ENCODE data around the gene FAM241B.

Gene FAM241B

DNA sequence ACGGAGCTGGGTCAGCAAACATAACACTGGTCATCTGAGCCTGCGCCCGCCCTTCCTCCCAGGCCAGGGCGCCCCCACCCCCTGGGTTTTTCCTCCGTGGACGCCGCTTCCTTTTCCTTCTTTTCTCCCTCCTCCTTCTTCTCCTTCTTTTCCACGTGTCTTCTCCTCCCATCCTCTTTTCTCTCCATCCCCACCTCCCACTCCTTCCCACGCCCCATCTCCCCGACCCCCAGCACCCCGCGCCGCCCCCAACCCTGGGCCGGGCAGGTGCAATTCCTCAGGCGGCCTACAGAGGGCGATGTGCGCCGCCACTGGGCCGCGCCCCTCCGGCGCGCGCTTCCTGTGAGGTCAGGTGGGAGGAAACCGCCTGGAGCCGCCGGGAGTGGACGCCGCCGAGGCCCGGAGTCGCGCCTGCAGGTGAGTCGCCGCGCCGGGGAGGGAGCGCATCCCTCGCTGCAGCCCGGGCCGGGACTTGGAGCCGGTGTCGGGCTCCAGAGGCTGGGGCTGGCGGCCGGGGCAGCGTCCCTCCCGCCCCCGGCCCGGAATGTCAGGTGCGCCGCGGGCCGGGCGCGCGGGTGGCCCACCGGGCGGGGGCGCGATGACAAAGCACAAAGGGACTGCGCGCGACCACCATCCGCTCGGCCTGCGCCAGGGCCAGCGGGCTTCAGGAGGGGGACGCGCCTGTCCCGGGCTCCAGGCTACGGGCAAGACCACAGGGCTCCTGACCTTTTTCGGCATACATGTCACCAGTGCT lies at the start of gene FAM241B:
Gene FAM241B, plus strand, starts transcription at position 351 of the 754 bp plus-strand sequence. CDS start 1,497 bp downstream, outside the sequence.
- H3K9me3 Mint-ChIP-seq: no peaks in the 10 kb centered on the region
- peaks cover 8% of the 10 kb centered on the region for H3K4me1 Mint-ChIP-seq
- peak within 1 kb of the TSS; percentile 12 for H3K27ac Mint-ChIP-seq
- H3K4me3 Mint-ChIP-seq: peak within 1 kb of the TSS; percentile 63
- peaks cover 6% of the 10 kb centered on the region for H3K36me3 Mint-ChIP-seq
- ATAC-seq (peak; percentile 87), DNase-seq (ENCODE audit: low spot score in 2 of 2) (peak; percentile 77 to 85)

DNA sequence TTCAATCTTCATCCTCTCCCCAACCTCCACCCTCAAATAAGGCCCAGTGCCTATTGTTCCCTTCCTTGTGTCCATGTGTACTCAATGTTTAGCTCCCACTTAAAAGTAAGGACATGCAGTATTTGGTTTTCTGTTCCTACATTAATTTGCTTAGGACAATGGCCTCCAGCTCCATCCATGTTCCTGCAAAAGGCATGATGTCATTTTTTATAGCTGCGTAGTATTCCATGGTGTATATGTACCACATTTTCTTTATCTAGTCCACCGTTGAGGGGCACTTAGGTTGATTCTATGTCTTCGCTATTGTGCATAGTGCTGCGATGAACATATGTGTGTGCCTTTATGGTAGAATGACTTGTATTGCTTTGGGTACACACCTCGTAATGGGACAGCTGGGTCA lies 49.6 kb upstream of the FAM241B start:
- no peak overlapping the region for H3K4me3 Mint-ChIP-seq
- H3K4me1 Mint-ChIP-seq: no peaks in the 10 kb centered on the region
- H3K36me3 Mint-ChIP-seq: no peaks in the 10 kb centered on the region
- no peak for ATAC-seq
- H3K27ac Mint-ChIP-seq: no peak overlapping the region
- H3K9me3 Mint-ChIP-seq: no peaks in the 10 kb centered on the region
- no peak for DNase-seq (ENCODE audit: low spot score in 2 of 2)

DNA sequence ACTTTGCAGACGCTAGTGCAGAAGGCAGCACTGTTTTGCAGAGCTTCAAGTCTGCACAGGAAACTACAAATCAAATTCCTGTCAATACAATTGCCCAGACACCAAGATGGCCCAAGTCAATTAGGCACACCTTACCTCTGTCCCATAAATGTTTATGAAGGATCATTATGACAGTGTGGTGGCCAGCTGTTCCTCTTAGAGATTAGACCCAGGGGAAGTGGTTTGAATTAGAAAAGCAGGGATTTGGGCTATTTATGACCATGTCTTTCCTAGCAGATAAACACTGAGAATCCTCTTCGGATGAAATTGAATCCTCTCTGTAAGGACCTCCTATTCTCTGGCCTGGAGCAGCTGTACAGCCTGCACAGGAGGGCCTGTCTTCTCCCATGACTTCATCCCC lies 46.9 kb upstream of the FAM241B start:
- H3K36me3 Mint-ChIP-seq: no peaks in the 10 kb centered on the region
- DNase-seq (ENCODE audit: low spot score in 2 of 2) (no peak), ATAC-seq (no peak)
- peaks cover 2% of the 10 kb centered on the region for H3K4me1 Mint-ChIP-seq
- H3K9me3 Mint-ChIP-seq: no peaks in the 10 kb centered on the region
- H3K27ac Mint-ChIP-seq: no peak overlapping the region
- H3K4me3 Mint-ChIP-seq: no peak overlapping the region

DNA sequence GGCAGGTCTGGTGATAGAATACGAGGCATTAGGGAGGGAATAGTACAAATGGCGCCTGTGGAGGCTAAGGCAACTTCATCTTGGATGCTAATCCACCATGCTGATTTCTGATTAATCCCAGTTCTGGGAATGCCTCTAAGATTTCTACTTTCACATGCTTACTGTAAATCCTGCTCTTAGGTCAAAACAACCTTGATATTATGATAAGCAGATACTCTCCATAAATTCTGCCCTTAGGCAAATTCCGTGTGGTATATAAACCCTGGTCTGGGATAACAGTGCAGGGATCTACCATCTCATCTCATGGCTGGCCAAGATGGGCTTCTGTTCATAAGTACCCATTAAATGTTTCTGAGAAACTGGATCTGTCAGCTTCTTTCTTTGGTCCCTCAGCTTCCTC lies 45.4 kb upstream of the FAM241B start:
- H3K36me3 Mint-ChIP-seq: no peaks in the 10 kb centered on the region
- H3K9me3 Mint-ChIP-seq: no peaks in the 10 kb centered on the region
- ATAC-seq (no peak), DNase-seq (ENCODE audit: low spot score in 2 of 2) (no peak)
- peaks cover 8% of the 10 kb centered on the region for H3K4me1 Mint-ChIP-seq
- H3K27ac Mint-ChIP-seq: no peak overlapping the region
- H3K4me3 Mint-ChIP-seq: no peak overlapping the region

GRCh38 chr10:69588358-69588757 lies 41.7 kb upstream of the FAM241B start:
- DNase-seq (ENCODE audit: low spot score in 2 of 2): no peak
- H3K27ac Mint-ChIP-seq: no peak overlapping the region
- no peaks in the 10 kb centered on the region for H3K9me3 Mint-ChIP-seq
- H3K4me1 Mint-ChIP-seq: peaks cover 8% of the 10 kb centered on the region
- no peak overlapping the region for H3K4me3 Mint-ChIP-seq
- peak; percentile 37 for ATAC-seq
- no peaks in the 10 kb centered on the region for H3K36me3 Mint-ChIP-seq

DNA sequence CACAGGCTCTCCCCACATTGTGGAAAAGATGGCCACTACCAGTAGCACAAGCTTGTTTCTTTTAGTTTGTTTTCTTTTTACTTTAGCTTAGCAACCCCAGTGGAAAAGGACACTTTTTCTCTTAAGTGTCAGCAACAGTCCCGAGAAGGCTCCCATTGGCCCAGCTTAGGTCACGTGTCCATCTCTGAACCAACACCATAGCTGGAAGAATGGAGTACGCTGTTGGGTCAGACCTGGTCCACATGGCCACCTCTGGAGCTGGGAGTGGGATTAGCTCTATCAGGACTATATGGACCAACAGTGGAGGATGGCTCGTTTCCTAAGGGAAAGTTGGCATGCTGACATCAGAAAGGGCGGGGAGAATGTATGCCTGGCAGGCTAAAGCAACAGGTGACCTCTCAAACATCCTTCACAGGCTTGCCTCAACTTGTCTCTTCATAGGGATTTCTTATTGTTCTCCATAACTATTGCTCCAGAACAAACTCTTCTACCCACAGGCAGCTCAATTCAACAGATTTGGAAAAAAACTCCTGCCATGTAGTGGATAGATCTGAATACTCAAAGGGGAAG lies 29.2 kb upstream of the FAM241B start:
- DNase-seq (ENCODE audit: low spot score in 2 of 2): no peak
- no peaks in the 10 kb centered on the region for H3K4me1 Mint-ChIP-seq
- no peaks in the 10 kb centered on the region for H3K9me3 Mint-ChIP-seq
- H3K4me3 Mint-ChIP-seq: no peak overlapping the region
- H3K27ac Mint-ChIP-seq: no peak overlapping the region
- H3K36me3 Mint-ChIP-seq: no peaks in the 10 kb centered on the region
- no peak for ATAC-seq

- no peaks in the 10 kb centered on the region for H3K4me1 Mint-ChIP-seq
- peaks cover 12% of the 10 kb centered on the region for H3K9me3 Mint-ChIP-seq
- ATAC-seq: no peak
- DNase-seq (ENCODE audit: low spot score in 2 of 2): no peak
- no peak overlapping the region for H3K27ac Mint-ChIP-seq
- H3K4me3 Mint-ChIP-seq: no peak overlapping the region
- H3K36me3 Mint-ChIP-seq: no peaks in the 10 kb centered on the region
These were observed 21.0 kb upstream of the FAM241B start for GRCh38 chr10:69609077-69609476.

- Mint-ChIP-seq H3K27ac (no peak overlapping the region), H3K4me3 (no peak overlapping the region), H3K9me3 (peaks cover 12% of the 10 kb centered on the region), H3K4me1 (no peaks in the 10 kb centered on the region), H3K36me3 (no peaks in the 10 kb centered on the region)
- ATAC-seq: no peak
- DNase-seq (ENCODE audit: low spot score in 2 of 2): no peak
These were observed 17.3 kb upstream of the FAM241B start for GRCh38 chr10:69612760-69613159.

- H3K36me3 Mint-ChIP-seq: no peaks in the 10 kb centered on the region
- DNase-seq (ENCODE audit: low spot score in 2 of 2) (no peak), ATAC-seq (no peak)
- H3K4me1 Mint-ChIP-seq: no peaks in the 10 kb centered on the region
- H3K4me3 Mint-ChIP-seq: no peak overlapping the region
- peaks cover 8% of the 10 kb centered on the region for H3K9me3 Mint-ChIP-seq
- no peak overlapping the region for H3K27ac Mint-ChIP-seq
These were observed 15.9 kb upstream of the FAM241B start for GRCh38 chr10:69614130-69614529.

DNA sequence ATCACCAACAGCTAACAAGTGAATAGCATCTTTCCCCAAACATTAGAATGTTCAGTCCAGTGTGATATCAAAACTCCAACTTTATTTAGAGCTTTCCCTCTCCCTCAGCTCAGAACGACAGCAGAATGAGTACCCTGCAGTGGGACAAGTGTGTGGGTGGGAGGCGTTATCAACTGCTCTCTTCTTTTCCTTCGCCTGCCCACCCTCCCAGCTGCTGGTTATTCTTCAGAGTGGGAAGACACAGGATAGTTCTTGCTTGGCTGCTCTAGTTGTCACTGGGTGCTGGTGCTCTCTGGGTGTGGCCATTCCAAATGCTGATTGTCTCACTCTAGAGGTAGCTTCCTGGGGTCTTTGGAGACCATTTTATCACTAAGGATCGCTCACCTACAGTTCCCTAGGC lies 13.7 kb upstream of the FAM241B start:
- Mint-ChIP-seq H3K4me3 (no peak overlapping the region), H3K9me3 (no peaks in the 10 kb centered on the region), H3K36me3 (no peaks in the 10 kb centered on the region), H3K4me1 (peaks cover 9% of the 10 kb centered on the region), H3K27ac (no peak overlapping the region)
- no peak for ATAC-seq
- DNase-seq (ENCODE audit: low spot score in 2 of 2): no peak

DNA sequence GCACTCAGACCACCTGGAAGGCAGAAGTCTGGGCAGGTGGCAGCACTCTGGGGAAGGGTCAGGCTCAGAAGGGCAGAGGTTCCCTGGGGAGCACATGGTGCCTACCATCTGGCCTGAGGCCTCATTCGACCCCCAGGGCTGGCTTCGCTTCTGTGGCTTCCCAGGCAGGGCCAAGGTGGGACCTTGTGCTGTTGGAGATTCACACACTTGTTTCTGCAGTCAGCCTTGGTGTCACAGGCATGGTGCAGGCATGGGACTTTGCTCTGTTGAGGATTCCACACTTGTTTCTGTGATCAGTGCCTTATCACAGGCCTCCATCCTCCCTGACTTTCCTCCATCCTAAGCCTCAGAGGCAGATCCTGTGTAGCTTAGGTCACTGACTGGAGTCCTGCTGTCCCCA lies 11.3 kb upstream of the FAM241B start:
- Mint-ChIP-seq H3K9me3 (peaks cover 4% of the 10 kb centered on the region), H3K36me3 (no peaks in the 10 kb centered on the region), H3K4me1 (peaks cover 16% of the 10 kb centered on the region), H3K27ac (no peak overlapping the region), H3K4me3 (no peak overlapping the region)
- DNase-seq (ENCODE audit: low spot score in 2 of 2): no peak
- no peak for ATAC-seq

GRCh38 chr10:69619626-69620025 lies 10.4 kb upstream of the FAM241B start:
- H3K4me3 Mint-ChIP-seq: no peak overlapping the region
- DNase-seq (ENCODE audit: low spot score in 2 of 2) (peak in 1 of 2 donors; percentile 35), ATAC-seq (no peak)
- peaks cover 18% of the 10 kb centered on the region for H3K4me1 Mint-ChIP-seq
- peaks cover 7% of the 10 kb centered on the region for H3K9me3 Mint-ChIP-seq
- no peaks in the 10 kb centered on the region for H3K36me3 Mint-ChIP-seq
- no peak overlapping the region for H3K27ac Mint-ChIP-seq

GRCh38 chr10:69620625-69621024 lies 9.4 kb upstream of the FAM241B start:
- H3K4me1 Mint-ChIP-seq: peaks cover 18% of the 10 kb centered on the region
- no peaks in the 10 kb centered on the region for H3K36me3 Mint-ChIP-seq
- H3K9me3 Mint-ChIP-seq: peaks cover 7% of the 10 kb centered on the region
- H3K4me3 Mint-ChIP-seq: no peak overlapping the region
- no peak overlapping the region for H3K27ac Mint-ChIP-seq
- no peak for ATAC-seq
- DNase-seq (ENCODE audit: low spot score in 2 of 2): peak in 1 of 2 donors; percentile 41

GRCh38 chr10:69624245-69624786 lies 5.7 kb upstream of the FAM241B start:
- peaks cover 18% of the 10 kb centered on the region for H3K4me1 Mint-ChIP-seq
- peaks cover 7% of the 10 kb centered on the region for H3K9me3 Mint-ChIP-seq
- no peak overlapping the region for H3K27ac Mint-ChIP-seq
- H3K4me3 Mint-ChIP-seq: no peak overlapping the region
- DNase-seq (ENCODE audit: low spot score in 2 of 2) (no peak), ATAC-seq (no peak)
- no peaks in the 10 kb centered on the region for H3K36me3 Mint-ChIP-seq

GRCh38 chr10:69626826-69627225 lies 3.2 kb upstream of the FAM241B start:
- Mint-ChIP-seq H3K4me1 (peaks cover 15% of the 10 kb centered on the region), H3K9me3 (peaks cover 7% of the 10 kb centered on the region), H3K4me3 (no peak overlapping the region), H3K27ac (no peak overlapping the region), H3K36me3 (no peaks in the 10 kb centered on the region)
- no peak for ATAC-seq
- DNase-seq (ENCODE audit: low spot score in 2 of 2): peak in 1 of 2 donors; percentile 4

DNA sequence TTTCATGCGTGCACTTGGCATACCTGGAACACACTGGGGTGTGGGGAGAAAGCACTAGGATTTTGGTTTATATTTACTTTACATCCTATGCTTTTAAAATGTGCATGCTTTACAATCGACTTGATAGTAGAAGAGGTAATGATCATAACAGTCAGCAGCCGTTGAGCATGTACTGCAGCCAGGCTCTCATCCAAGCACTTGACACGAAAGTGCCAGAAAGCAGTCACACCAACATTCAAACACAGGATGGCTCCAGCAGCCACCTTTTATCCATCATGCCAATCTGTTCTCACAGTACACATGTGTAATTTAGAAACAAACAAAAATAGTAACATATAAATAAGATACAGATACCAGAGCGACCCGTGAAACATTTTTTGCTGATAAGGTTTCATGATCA lies 1.2 kb upstream of the FAM241B start:
- Mint-ChIP-seq H3K4me1 (peaks cover 10% of the 10 kb centered on the region), H3K4me3 (no peak overlapping the region), H3K9me3 (peaks cover 1% of the 10 kb centered on the region), H3K36me3 (peaks cover 6% of the 10 kb centered on the region), H3K27ac (no peak overlapping the region)
- DNase-seq (ENCODE audit: low spot score in 2 of 2): no peak
- ATAC-seq: no peak
